Upper lobe of left lung (tissue), 6 donors: ENCODE results near the gene SYK. TPM values are rescaled to one million over a fixed set of nuclear protein-coding genes. Genes with fewer than 3 reads are reported as not detected.

Source experiments
- ATAC-seq, 2 donors: fragments of 200-7000 bp; cut with Tn5 transposase; one replicate each; pipeline ENCODE4 v1.9.1; 2022; ENCODE audit warnings: mild to moderate bottlenecking in 2 of 2, moderate library complexity in 2 of 2; ENCODE audit not compliant: low FRiP score in 2 of 2
- DNase-seq, 2 donors: peaks; one replicate each; pipeline ENCODE4 v3.0.0-alpha.2; 2019 to 2020
- H3K27ac ChIP-seq, 4 donors: fragments of 200-600 bp; sonication (generic); one replicate each; pipeline ENCODE4 v1.5.1; 2016 to 2019
- H3K27me3 ChIP-seq, 4 donors: fragments of 200-600 bp; sonication (generic); one replicate each; pipeline ENCODE4 v1.5.1; 2017 to 2019
- H3K36me3 ChIP-seq, 4 donors: fragments of 200-600 bp; sonication (generic); one replicate each; pipeline ENCODE4 v1.5.1; 2016 to 2019
- H3K4me1 ChIP-seq, 4 donors: fragments of 200-600 bp; sonication (generic); one replicate each; pipeline ENCODE4 v1.5.1; 2018 to 2019
- H3K4me3 ChIP-seq, 4 donors: fragments of 200-600 bp; sonication (generic); one replicate each; pipeline ENCODE4 v1.5.1; 2017 to 2019; ENCODE audit warnings: mild to moderate bottlenecking in 2 of 4, moderate library complexity in 1 of 4
- H3K9me3 ChIP-seq, 4 donors: fragments of 200-600 bp; sonication (generic); one replicate each; pipeline ENCODE4 v1.5.1; 2018 to 2019
- EP300 ChIP-seq, 4 donors: sonication (generic); formaldehyde crosslinking; IDR thresholded peaks; one replicate each; pipeline ENCODE4 v1.5.1; 2017; ENCODE audit warnings: antibody characterized with exemption in 4 of 4, control low read depth in 2 of 4
- POLR2A ChIP-seq, 4 donors: fragments of 450-650 bp; IDR thresholded peaks; one replicate each; pipeline ENCODE4 v1.5.1; 2016 to 2017; ENCODE audit warnings: antibody characterized with exemption in 4 of 4, mild to moderate bottlenecking in 2 of 4
- POLR2AphosphoS5 ChIP-seq, 2 donors: sonication (generic); formaldehyde crosslinking; IDR thresholded peaks; one replicate each; pipeline ENCODE4 v1.5.1; 2017; ENCODE audit warnings: antibody characterized with exemption in 2 of 2
- WGBS, 2 donors: methylation state at CpG; one replicate each; pipeline ENCODE4 v1.1.5; 2017 to 2018; 5-methylcytosine and 5-hydroxymethylcytosine counted together
- total RNA-seq, 6 donors: library from RNA; depleted of rRNA in 4 of 6; stranded (reverse); fragments of >200 nt in 4 of 6; gene quantifications; one replicate each; pipeline versions ENCODE4 v1.1.0 to v1.2.1, GENCODE V29; 2016 to 2021
- TF ChIP-seq, protein P1 (sequence below), 6 experiments: fragments of 450-650 bp in 4 of 6; fragments of 200-600 bp in 2 of 6; sonication (generic) in 2 of 6; IDR thresholded peaks; one replicate each; pipeline ENCODE4 v1.5.1; 2016 to 2019; ENCODE audit warnings: antibody characterized with exemption in 6 of 6
- donor health status: DM: no; HTN: no; CAD: no; lungs with moderate emphysema.
- donor health status: DM: no; HTN: yes; CAD: no; lungs with severe emphysema.

SYK gene
- total RNA-seq, 6 donors from 2014 or later, result 35.3 to 91.6 (median 47.6) TPM

DNA sequence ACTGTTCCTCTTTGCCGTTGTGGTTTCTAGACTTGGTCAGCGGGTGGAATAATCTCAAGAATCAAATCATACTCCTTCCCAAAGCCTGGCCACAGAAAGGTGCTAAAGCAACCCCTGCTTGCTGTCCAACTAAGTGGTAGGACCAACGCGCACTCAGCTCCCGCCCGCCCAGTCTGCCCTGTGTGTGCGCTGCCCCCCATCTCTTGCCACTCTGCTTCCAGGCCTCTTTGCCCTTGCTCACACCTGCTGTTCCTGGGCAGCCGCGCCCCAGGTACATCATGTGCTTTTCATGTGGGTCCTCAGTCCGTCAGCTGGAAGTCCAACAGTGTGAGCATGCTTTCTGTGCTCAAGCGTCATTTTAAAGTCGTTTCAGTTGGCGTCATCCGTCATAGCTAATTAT is 65.5 kb downstream of the SYK start:
- no peak for ATAC-seq
- peak in 1 of 2 donors; percentile 57 for DNase-seq
- H3K9me3 ChIP-seq, result no peaks in the 10 kb centered on the region
- H3K4me3 ChIP-seq, result no peak overlapping the region
- TF ChIP-seq POLR2AphosphoS5 (IDR thresholded peaks at IDR 0.05) (no peak), POLR2A (IDR thresholded peaks at IDR 0.05) (no peak), EP300 (IDR thresholded peaks at IDR 0.05) (no peak)
- TF ChIP-seq, protein P1, sequence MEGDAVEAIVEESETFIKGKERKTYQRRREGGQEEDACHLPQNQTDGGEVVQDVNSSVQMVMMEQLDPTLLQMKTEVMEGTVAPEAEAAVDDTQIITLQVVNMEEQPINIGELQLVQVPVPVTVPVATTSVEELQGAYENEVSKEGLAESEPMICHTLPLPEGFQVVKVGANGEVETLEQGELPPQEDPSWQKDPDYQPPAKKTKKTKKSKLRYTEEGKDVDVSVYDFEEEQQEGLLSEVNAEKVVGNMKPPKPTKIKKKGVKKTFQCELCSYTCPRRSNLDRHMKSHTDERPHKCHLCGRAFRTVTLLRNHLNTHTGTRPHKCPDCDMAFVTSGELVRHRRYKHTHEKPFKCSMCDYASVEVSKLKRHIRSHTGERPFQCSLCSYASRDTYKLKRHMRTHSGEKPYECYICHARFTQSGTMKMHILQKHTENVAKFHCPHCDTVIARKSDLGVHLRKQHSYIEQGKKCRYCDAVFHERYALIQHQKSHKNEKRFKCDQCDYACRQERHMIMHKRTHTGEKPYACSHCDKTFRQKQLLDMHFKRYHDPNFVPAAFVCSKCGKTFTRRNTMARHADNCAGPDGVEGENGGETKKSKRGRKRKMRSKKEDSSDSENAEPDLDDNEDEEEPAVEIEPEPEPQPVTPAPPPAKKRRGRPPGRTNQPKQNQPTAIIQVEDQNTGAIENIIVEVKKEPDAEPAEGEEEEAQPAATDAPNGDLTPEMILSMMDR (IDR thresholded peaks at IDR 0.05), result no peak
- H3K4me1 ChIP-seq, result no peaks in the 10 kb centered on the region
- 90 to 92% methylated on average over 14 of the region's 14 CpGs for WGBS, 2 donors
- H3K27ac ChIP-seq, result no peak overlapping the region
- H3K36me3 ChIP-seq, result peaks cover 0 to 14% (median 9%) of the 10 kb centered on the region in 4 donors
- H3K27me3 ChIP-seq, result no peaks in the 10 kb centered on the region

DNA sequence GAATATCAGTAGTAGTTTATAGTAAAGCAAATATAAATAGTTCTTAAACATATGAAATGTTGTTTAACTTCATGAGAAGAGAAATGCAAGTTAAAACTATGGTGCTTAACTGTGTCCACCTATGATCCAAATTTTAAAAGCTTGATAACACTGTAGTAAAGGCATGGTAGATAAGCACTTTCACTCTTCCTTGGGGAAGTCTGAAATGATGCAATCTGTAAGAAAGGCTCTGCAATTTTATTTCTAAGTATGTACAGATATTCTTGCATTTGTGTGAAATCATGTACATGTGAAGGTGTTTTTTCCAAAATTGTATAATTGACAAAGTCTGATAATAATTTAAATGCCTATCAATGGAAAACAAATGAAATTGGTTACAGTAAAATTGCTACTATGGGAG is 66.9 kb downstream of the SYK start:
- DNase-seq (no peak), ATAC-seq (no peak)
- TF ChIP-seq POLR2A (IDR thresholded peaks at IDR 0.05) (no peak), EP300 (IDR thresholded peaks at IDR 0.05) (no peak), POLR2AphosphoS5 (IDR thresholded peaks at IDR 0.05) (no peak)
- TF ChIP-seq, protein P1 (IDR thresholded peaks at IDR 0.05), result no peak
- Histone ChIP-seq H3K4me1 (no peaks in the 10 kb centered on the region), H3K27ac (no peak overlapping the region), H3K27me3 (no peaks in the 10 kb centered on the region), H3K36me3 (peaks cover 0 to 7% (median 6%) of the 10 kb centered on the region in 4 donors), H3K4me3 (no peak overlapping the region), H3K9me3 (no peaks in the 10 kb centered on the region)

- H3K36me3 ChIP-seq, result peaks cover 0 to 10% (median 7%) of the 10 kb centered on the region in 4 donors
- no peak overlapping the region for H3K4me3 ChIP-seq
- H3K27ac ChIP-seq, result no peak overlapping the region
- no peak for DNase-seq
- no peaks in the 10 kb centered on the region for H3K27me3 ChIP-seq
- H3K9me3 ChIP-seq, result no peaks in the 10 kb centered on the region
- ATAC-seq, result no peak
- no peak for TF ChIP-seq POLR2AphosphoS5 (IDR thresholded peaks at IDR 0.05)
- TF ChIP-seq EP300 (IDR thresholded peaks at IDR 0.05), result no peak
- TF ChIP-seq, protein P1 (IDR thresholded peaks at IDR 0.05), result no peak
- no peak for TF ChIP-seq POLR2A (IDR thresholded peaks at IDR 0.05)
- no peaks in the 10 kb centered on the region for H3K4me1 ChIP-seq
These were observed 67.7 kb downstream of the SYK start for GRCh38 chr9:90869361-90869760.

DNA sequence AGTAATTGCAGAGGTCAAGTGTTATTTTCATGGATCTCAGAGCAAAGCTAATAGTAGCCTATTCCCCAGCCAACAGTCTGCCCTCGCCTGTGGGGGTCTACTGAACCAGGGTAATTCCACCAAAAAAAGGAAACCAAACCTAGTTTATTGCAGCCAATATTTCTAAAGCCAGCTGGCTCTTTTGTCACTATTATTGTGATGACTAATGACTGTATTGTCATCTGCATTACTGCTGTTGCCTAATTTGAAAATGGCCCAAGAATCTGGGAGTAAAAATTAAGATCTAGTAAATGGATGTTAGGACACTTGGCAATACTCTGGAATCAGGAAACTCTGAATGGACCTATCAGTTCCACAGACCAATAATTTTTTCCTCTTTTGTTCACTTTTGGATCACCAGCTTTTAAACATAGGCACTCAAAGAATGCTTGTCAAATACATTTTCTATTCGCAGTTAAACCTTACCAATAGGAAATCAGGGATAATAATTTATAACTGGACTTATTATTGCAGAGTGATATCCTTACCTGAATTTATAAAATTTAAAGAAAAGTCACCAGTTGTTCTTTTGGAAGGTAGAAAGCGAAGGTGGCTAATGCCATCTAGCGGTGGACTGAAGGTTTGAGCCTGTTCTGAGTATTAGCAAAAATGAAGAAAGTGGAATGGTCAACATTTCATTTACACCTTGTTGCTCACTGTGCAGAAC is 69.2 kb downstream of the SYK start:
- Histone ChIP-seq H3K27ac (no peak overlapping the region), H3K36me3 (peaks cover 0 to 12% (median 8%) of the 10 kb centered on the region in 4 donors), H3K4me3 (no peak overlapping the region), H3K9me3 (no peaks in the 10 kb centered on the region), H3K4me1 (no peaks in the 10 kb centered on the region), H3K27me3 (no peaks in the 10 kb centered on the region)
- TF ChIP-seq POLR2A (IDR thresholded peaks at IDR 0.05), result no peak
- no peak for TF ChIP-seq POLR2AphosphoS5 (IDR thresholded peaks at IDR 0.05)
- TF ChIP-seq, protein P1 (IDR thresholded peaks at IDR 0.05), result peak; percentile 24 to 70 (median 67)
- peak in 1 of 4 donors; percentile 21 for TF ChIP-seq EP300 (IDR thresholded peaks at IDR 0.05)
- ATAC-seq (peak in 1 of 2 donors; percentile 67), DNase-seq (no peak)
- WGBS, 2 donors, result 19 to 21% methylated on average over 4 of the region's 4 CpGs
